GM21528 (cell line): ENCODE results near the gene HMX2.
"Not testable (repeated sequence)": the region's sequence is repeated elsewhere in the genome, so short reads cannot be mapped to it uniquely, and the experiment has no call there.

Experiments
- ATAC-seq: cut with Tn5 transposase; IDR thresholded peaks from one replicate; pipeline ENCODE4 v1.9.1; 2021; ENCODE audit warnings: mild to moderate bottlenecking, moderate library complexity; ENCODE audit not compliant: unreplicated experiment, low FRiP score

HMX2 gene

GRCh38 chr10:123150271-123150985 lies 2.5 kb downstream of the HMX2 start:
- no peak for ATAC-seq

- ATAC-seq, result no peak
Observed at GRCh38 chr10:123150986-123151736, 3.2 kb downstream of the HMX2 start.

DNA sequence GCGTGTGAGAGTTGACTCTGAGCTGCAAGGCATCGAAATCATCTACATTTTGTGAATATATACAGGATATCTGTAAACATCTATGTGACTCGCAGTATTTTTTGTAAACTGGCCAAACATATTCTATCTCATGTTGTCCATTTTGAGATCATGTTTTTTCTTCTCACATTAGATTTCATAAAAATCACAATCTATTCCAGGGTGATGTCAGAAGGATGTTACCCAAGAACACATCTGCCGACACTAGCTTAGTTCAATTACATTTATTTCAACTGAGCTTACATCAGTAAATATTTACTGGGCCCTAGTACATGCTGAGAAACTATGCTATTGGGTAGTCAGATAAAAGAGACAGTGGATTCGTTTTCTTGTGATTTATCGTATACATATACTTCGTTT lies 3.8 kb downstream of the HMX2 start:
- ATAC-seq, result no peak

DNA sequence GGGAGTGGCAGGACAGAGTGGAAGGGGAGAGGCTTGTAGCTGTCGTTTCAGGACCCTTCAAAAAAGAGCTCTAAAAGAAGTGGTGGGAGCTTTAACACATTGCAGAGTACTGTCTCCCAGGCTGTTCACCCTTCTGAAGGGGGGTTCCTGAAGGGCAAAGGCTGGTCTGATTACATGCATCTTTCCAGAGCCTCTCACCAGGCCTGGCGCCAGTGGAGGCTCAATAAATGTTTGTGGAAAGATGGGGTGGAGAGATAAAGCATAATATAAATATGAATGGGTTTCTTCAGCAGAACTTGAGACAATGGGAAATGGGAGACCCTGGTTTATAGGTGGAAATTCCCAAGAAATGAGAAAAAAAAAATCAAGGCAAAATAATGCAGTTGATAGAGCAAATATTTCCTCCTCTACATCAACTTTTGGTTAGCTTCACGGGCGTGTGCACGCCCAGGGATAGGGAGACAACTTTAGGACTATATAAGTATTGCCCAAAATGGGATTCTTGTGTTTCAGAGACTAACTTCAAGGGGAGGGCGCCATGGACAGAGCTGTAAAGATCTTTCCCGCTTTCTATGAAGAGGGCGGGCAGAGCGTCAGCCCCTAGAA lies 5.7 kb downstream of the HMX2 start:
- no peak for ATAC-seq

DNA sequence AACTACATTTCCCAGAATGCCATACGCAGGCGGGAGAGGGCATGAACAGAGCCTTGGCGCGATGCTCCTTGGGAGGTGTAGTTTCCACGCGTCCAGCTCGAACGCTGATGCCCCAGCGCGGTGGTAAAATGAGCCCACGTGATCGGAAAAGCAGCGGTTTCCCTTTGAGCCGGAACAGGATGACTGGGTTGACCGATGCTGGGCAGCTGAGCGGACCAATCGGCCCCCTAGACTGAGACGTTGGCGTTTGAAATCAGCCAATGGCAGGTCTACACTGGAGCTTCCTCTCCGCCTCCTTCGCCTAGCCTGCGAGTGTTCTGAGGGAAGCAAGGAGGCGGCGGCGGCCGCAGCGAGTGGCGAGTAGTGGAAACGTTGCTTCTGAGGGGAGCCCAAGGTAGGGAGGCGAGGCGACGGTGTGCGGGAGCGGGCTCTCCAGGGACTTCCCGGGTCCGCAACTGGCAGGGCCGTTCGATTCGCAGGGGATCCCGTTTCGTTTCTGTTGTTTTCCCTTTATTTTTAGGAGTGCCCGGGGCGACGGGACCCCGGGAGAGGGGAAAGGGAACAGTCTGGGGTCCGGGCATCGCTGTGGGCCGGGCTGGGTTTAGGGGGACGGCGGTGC lies 6.3 kb downstream of the HMX2 start, which contains the start of gene BUB3:
Gene BUB3, plus strand, starts transcription at position 311 of the 619 bp plus-strand sequence. CDS start 516 bp downstream, outside the sequence.
- peak; percentile 95 for ATAC-seq

DNA sequence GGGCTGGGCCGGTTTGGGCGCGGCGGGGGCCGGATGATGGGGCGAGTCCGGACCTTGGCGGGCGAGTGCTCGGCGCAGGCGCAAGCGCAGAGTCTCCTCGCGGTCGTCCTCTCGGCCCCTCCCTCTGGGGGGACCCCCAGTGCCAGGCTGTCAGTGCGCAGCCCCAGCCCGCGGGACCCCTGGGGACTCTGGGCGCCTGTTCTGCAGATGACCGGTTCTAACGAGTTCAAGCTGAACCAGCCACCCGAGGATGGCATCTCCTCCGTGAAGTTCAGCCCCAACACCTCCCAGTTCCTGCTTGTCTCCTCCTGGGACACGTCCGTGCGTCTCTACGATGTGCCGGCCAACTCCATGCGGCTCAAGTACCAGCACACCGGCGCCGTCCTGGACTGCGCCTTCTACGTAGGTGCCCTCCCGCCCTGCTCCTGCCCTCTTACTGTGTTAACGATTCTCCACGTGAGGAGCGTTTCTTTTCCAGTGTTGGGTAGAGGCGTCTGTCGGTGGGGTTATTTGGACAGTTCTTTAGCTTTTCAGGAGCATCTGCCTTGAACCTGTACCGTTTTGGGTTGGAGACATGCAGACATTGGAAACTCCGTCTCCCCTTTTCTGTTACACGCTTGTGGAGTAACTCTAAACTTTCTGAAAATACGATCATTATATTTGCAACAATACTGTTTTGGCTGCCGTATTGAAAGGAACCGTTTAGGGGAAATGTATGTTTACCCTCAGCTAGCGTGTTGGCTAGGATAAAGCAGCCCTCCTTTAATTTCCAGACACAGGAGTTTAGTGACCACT lies 7.0 kb downstream of the HMX2 start:
- ATAC-seq, result peak; percentile 53

GRCh38 chr10:123156078-123156477 lies 8.1 kb downstream of the HMX2 start:
- ATAC-seq, result no peak

DNA sequence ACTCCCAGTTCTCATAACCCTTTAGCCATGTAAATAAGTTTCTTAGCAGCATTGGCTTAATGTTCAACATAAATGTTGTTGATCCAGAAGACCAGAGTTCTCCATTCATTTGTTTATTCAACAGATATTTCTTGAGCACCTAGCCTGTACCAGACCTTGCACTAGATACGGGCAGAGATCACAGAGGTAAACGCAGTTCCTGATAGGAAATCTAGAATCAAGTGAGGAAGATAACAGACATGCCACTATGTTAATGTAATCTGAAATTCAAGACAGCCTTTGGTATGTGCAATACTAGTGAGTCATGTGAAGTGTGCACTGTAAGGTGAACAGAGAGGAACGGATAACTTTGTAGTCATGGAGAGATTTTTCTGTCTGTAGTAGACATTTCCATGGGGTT lies 9.3 kb downstream of the HMX2 start:
- no peak for ATAC-seq

GRCh38 chr10:123158682-123159081 lies 10.7 kb downstream of the HMX2 start:
- ATAC-seq, result no peak

DNA sequence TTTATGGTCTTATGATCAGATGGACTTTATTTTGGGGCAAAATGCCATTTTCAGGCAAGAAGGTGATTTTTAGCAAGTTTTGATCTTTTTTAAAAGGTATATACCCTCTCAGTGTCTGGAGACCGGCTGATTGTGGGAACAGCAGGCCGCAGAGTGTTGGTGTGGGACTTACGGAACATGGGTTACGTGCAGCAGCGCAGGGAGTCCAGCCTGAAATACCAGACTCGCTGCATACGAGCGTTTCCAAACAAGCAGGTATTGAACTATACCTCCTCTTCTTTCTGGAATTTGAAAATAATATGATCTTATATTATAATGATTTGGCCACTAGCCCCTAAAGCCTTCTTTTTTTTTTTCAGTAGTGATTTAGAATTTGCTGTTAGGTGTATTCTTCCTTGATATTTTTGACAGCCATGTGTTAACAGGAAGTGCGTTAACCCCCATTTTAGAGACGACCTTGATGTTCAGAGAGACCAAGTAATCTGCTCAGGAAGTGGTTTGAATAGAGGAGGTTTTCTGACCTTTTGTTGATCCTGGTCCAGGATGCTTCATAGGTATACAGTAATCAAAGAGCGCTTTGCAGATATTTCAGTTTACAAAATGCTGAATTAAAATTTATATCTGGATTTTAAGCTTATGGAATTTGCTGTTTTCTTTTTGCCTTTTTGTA lies 12.5 kb downstream of the HMX2 start:
- ATAC-seq, result no peak

DNA sequence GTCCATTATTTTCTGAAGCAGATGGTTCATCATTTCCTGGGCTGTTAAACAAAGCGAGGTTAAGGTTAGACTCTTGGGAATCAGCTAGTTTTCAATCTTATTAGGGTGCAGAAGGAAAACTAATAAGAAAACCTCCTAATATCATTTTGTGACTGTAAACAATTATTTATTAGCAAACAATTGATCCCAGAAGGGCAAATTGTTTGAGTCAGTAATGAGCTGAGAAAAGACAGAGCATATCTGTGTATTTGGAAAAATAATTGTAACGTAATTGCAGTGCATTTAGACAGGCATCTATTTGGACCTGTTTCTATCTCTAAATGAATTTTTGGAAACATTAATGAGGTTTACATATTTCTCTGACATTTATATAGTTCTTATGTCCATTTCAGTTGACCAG lies 16.4 kb downstream of the HMX2 start:
- ATAC-seq, result no peak

DNA sequence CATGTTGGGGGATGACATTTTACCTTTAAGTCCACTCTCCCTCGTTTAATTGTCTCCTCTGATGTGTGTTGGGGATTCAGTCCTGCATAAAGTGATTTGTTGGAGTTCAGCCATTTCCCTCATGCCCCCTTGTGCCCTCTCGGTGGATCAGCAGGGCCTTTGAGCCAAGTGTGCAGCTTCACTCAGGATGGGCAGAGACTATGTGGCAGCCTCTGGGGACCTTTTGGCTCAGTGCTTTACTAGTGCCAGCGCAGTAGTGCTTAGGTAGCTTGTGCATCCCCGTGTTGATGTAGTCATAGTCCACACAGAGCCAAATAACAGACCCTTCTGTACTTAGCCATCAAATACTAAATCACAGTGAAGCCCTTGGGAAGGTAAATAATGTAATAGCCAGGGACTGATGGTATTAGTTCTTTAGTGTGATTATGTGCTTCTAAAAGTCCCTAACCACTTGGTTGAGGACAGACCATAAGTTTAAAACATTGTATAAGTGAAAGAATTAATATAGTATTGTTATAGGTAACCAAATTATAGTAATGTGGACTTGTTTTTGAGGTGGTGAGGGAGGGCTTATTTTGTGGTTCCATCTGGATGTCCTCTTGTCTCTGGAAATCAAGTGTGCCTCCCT lies 17.6 kb downstream of the HMX2 start:
- ATAC-seq, result no peak

DNA sequence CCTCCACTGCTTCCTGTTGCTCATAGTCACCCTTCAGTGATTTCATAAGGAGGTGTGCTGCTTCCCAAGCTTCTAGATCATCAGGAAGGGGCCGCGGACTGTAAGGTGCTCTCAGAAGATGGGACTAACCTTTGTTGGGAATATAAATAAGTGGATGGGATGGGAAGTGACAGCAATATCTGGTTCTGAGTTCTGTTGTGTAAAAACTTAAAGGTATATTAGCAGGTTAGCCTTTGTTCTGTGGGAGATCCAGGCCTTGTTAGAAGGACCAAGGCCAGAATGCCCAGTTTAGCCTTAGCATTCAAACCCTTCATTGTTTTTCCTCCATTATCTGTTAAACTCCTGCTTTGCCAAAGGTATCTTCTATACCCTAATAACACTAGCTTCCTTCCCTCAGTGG lies 18.7 kb downstream of the HMX2 start:
- no peak for ATAC-seq

- no peak for ATAC-seq
Observed at GRCh38 chr10:123170961-123171360, 23.0 kb downstream of the HMX2 start.

DNA sequence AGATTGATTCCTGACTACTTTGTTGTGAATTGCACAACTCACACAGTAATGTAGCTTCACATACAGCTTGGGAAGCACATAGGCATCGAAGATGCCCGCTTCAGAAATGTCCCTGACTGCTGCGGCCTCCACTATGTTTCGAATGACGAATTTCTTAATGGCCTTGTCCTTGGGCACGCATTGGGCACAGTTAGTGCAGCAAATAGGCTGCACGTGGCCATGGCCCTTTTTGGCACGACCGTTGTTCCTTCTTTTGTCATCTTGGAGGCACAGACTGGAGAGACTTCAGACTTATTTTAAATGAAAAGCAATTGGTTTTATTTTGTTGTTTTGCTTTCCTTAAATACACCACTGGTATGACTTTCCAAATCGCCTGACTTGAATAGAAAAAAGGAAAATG lies 23.7 kb downstream of the HMX2 start:
- ATAC-seq, result not testable (repeated sequence)

- no peak for ATAC-seq
Observed at GRCh38 chr10:123175389-123176387, 27.8 kb downstream of the HMX2 start.

GRCh38 chr10:123178390-123178789 lies 30.5 kb downstream of the HMX2 start:
- not testable (repeated sequence) for ATAC-seq
